Tibial nerve (tissue), 3 donors: ENCODE measurements around the gene ZNF25.

Source experiments
- POLR2A ChIP-seq, 2 donors: fragments of 450-650 bp; IDR thresholded peaks; one replicate each; pipeline ENCODE4 v1.6.1; 2017; ENCODE audit warnings: antibody characterized with exemption in 2 of 2, mild to moderate bottlenecking in 2 of 2, moderate library complexity in 2 of 2
- TF ChIP-seq, protein P1 (sequence below), 5 experiments: fragments of 200-600 bp in 3 of 5; fragments of 450-650 bp in 2 of 5; sonication (generic) in 3 of 5; IDR thresholded peaks; one replicate each; pipeline ENCODE4 v1.5.1; 2016 to 2019; ENCODE audit warnings: antibody characterized with exemption in 5 of 5, mild to moderate bottlenecking in 3 of 5, moderate library complexity in 2 of 5

DNA sequence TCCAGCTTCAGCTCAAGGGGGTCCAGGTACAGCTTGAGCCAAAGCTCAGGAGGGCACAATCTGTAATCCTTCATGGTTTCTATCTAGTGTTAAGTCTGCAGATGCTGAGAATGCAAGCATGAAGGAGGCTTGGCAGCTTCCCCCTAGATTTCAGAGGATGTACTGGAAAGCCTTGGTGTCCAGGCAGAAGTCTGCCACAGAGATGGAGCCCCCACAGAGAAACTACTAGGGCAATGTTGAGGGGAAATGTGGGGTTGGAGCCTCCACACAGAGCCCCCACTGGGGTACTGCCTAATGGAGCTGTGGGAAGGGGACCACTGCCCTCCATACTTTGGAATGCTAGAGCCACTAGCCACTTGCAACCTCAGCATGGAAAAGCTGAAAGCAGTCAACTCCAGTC, 11.4 kb downstream of the ZNF25 start:
- TF ChIP-seq POLR2A (IDR thresholded peaks at IDR 0.05) = no peak
- TF ChIP-seq, protein P1, sequence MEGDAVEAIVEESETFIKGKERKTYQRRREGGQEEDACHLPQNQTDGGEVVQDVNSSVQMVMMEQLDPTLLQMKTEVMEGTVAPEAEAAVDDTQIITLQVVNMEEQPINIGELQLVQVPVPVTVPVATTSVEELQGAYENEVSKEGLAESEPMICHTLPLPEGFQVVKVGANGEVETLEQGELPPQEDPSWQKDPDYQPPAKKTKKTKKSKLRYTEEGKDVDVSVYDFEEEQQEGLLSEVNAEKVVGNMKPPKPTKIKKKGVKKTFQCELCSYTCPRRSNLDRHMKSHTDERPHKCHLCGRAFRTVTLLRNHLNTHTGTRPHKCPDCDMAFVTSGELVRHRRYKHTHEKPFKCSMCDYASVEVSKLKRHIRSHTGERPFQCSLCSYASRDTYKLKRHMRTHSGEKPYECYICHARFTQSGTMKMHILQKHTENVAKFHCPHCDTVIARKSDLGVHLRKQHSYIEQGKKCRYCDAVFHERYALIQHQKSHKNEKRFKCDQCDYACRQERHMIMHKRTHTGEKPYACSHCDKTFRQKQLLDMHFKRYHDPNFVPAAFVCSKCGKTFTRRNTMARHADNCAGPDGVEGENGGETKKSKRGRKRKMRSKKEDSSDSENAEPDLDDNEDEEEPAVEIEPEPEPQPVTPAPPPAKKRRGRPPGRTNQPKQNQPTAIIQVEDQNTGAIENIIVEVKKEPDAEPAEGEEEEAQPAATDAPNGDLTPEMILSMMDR (IDR thresholded peaks at IDR 0.05) = no peak
